CD14-positive monocyte (primary cell): ENCODE data around the gene HAPLN1. TPM values are rescaled to one million over a fixed set of nuclear protein-coding genes. Genes with fewer than 3 reads are reported as not detected.

Experiments used
- DNase-seq, 3 donors: peaks; one replicate each; pipeline ENCODE4 v3.0.0-alpha.2; 2011 to 2022
- H2AFZ ChIP-seq: 2 replicates; pipeline ENCODE4 v1.6.0; 2012; ENCODE audit warnings: mild to moderate bottlenecking, low read depth, low read length, inconsistent platforms; ENCODE audit not compliant: insufficient read depth, poor library complexity, severe bottlenecking
- H3K27ac ChIP-seq, 2 donors: 1 replicate in 1 of 2; 2 replicates in 1 of 2; pipeline ENCODE4 v1.5.1; 2012 to 2013; ENCODE audit warnings: low read length in 2 of 2, control low read depth in 1 of 2, inconsistent platforms in 1 of 2, low read depth in 1 of 2, mild to moderate bottlenecking in 1 of 2
- H3K27me3 ChIP-seq, 2 donors: one replicate each; pipeline versions ENCODE4 v1.6.0 to v1.6.1; 2011 to 2013; ENCODE audit warnings: low read length in 2 of 2; ENCODE audit not compliant: control insufficient read depth in 2 of 2, insufficient read depth in 2 of 2
- H3K36me3 ChIP-seq, 2 donors: replicated peaks in 1 of 2; 1 replicate in 1 of 2; 2 replicates in 1 of 2; pipeline versions ENCODE4 v1.5.1 to v1.6.1; 2012 to 2013; ENCODE audit warnings: low read length in 2 of 2, control low read depth in 1 of 2, inconsistent platforms in 1 of 2, mild to moderate bottlenecking in 1 of 2; ENCODE audit not compliant: insufficient read depth in 2 of 2, control insufficient read depth in 1 of 2
- H3K4me1 ChIP-seq, 2 donors: 1 replicate in 1 of 2; 2 replicates in 1 of 2; pipeline versions ENCODE4 v1.5.1 to v1.6.1; 2012 to 2013; ENCODE audit warnings: low read length in 2 of 2, control low read depth in 1 of 2, inconsistent platforms in 1 of 2, mild to moderate bottlenecking in 1 of 2, moderate library complexity in 1 of 2; ENCODE audit not compliant: insufficient read depth in 2 of 2, control insufficient read depth in 1 of 2
- H3K4me2 ChIP-seq: replicated peaks from 2 replicates; pipeline ENCODE3; 2012; ENCODE audit warnings: low read length, moderate library complexity, mild to moderate bottlenecking; ENCODE audit not compliant: poor library complexity, severe bottlenecking; ENCODE audit errors: extremely low read depth
- H3K4me3 ChIP-seq, 3 experiments: fragments of 200-600 bp in 1 of 3; sonication (generic) in 1 of 3; replicated peaks in 1 of 3; 1 replicate in 2 of 3; 2 replicates in 1 of 3; pipeline ENCODE4 v1.5.1; 2011 to 2013; ENCODE audit warnings: low read length in 3 of 3, mild to moderate bottlenecking in 3 of 3, control low read depth in 2 of 3, low read depth in 2 of 3, inconsistent platforms in 1 of 3, moderate library complexity in 1 of 3
- H3K79me2 ChIP-seq: 2 replicates; pipeline ENCODE4 v1.6.0; 2012; ENCODE audit warnings: mild to moderate bottlenecking, control low read depth, inconsistent platforms, low read length, moderate library complexity; ENCODE audit not compliant: insufficient read depth
- H3K9ac ChIP-seq: 2 replicates; pipeline ENCODE4 v1.6.0; 2017; ENCODE audit warnings: low read length, mild to moderate bottlenecking; ENCODE audit not compliant: insufficient read depth, poor library complexity, severe bottlenecking
- H3K9me3 ChIP-seq, 2 donors: replicated peaks in 1 of 2; 1 replicate in 1 of 2; 2 replicates in 1 of 2; pipeline versions ENCODE4 v1.5.1 to v1.6.1; 2012 to 2013; ENCODE audit warnings: low read length in 2 of 2, control low read depth in 1 of 2; ENCODE audit not compliant: control insufficient read depth in 1 of 2, insufficient read depth in 1 of 2
- H4K20me1 ChIP-seq: 2 replicates; pipeline ENCODE4 v1.6.0; 2012; ENCODE audit warnings: mild to moderate bottlenecking, low read length, control low read depth, moderate library complexity; ENCODE audit not compliant: insufficient read depth
- H3K27ac Mint-ChIP-seq, 7 donors: one replicate each; pipeline ENCODE4 v1.8.0; 2020; ENCODE audit warnings: mild to moderate bottlenecking in 7 of 7, mixed read lengths in 7 of 7, moderate library complexity in 6 of 7, inconsistent platforms in 2 of 7
- H3K27me3 Mint-ChIP-seq, 3 donors: one replicate each; pipeline ENCODE4 v1.8.0; 2021 to 2022; ENCODE audit warnings: low read depth in 3 of 3, mild to moderate bottlenecking in 3 of 3, mixed read lengths in 3 of 3, moderate library complexity in 3 of 3, inconsistent platforms in 1 of 3
- H3K36me3 Mint-ChIP-seq, 2 donors: one replicate each; pipeline ENCODE4 v1.8.0; 2020; ENCODE audit warnings: mixed read lengths in 2 of 2, inconsistent platforms in 1 of 2, mild to moderate bottlenecking in 1 of 2
- H3K4me1 Mint-ChIP-seq: one replicate; pipeline ENCODE4 v1.8.0; 2020; ENCODE audit warnings: mild to moderate bottlenecking, mixed read lengths
- H3K4me3 Mint-ChIP-seq, 2 donors: one replicate each; pipeline ENCODE4 v1.8.0; 2020; ENCODE audit warnings: mild to moderate bottlenecking in 2 of 2, mixed read lengths in 2 of 2, moderate library complexity in 1 of 2
- H3K9me3 Mint-ChIP-seq, 7 donors: one replicate each; pipeline ENCODE4 v1.8.0; 2020 to 2022; ENCODE audit warnings: mixed read lengths in 7 of 7, mild to moderate bottlenecking in 6 of 7, moderate library complexity in 6 of 7, inconsistent platforms in 2 of 7
- WGBS: methylation state at CpG from one replicate; pipeline ENCODE4 v1.1.5; 2013; ENCODE audit warnings: missing lambda C conversion rate; ENCODE audit not compliant: insufficient coverage; 5-methylcytosine and 5-hydroxymethylcytosine counted together
- intact Hi-C, 2 donors: fragments of 100-400 bp; cut with micrococcal nuclease; formaldehyde crosslinking; loops; one replicate each; pipeline versions ENCODE4 v1.15.0 to v1.15.1; 2023
- polyA plus RNA-seq, 3 donors: library from polyadenylated mRNA; depleted of rRNA in 1 of 3; unstranded in 2 of 3; stranded (reverse) in 1 of 3; fragments of 300-500 nt in 2 of 3; fragments of >200 nt in 1 of 3; fragmentation: Illumina TruSeq in 2 of 3; gene quantifications; 1 replicate in 2 of 3; 2 replicates in 1 of 3; pipeline ENCODE4 v1.2.3, GENCODE V29; 2012 to 2021
- TF ChIP-seq, protein P1 (sequence below): fragments of 200-600 bp; IDR thresholded peaks from one replicate; pipeline ENCODE4 v1.8.0; 2022; ENCODE audit warnings: antibody characterized with exemption, mild to moderate bottlenecking

The HAPLN1 gene
- polyA plus RNA-seq, 3 donors: not detected

DNA sequence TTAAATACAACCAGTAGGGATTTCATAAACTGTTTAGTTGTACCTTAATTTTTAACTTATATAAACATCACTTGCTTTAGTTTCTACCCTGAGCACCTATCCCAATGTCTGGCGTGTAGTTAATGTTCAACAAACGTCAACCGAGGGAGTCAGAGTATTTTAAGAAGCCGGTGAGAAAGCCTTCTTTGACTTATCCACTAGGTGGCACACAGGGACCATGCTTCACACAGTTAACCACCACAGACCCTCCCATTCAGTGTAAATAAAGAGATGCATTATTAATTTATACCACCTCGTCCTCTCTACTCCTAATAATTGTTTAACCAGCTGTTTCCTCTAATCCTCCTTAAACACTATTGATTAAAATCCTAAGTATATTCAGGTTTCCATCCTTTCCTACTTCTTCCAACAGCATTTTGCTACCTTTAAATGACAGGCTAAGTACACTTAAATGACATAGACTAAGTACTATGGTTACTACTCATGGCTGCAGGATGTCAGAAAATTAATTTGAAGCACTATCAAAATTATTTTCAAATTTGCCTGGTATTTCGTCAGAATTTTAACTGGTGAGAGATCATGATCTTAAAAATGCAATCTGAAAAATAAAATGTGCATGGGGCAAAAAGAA, 2.3 kb downstream of the HAPLN1 start:
- peaks cover 42 to 54% (median 51%) of the 10 kb centered on the region in 3 donors for H3K27me3 Mint-ChIP-seq
- H3K9ac ChIP-seq: no peak overlapping the region
- intact Hi-C loops: no loop called here
- H3K9me3 Mint-ChIP-seq: peaks cover 0 to 6% (median 2%) of the 10 kb centered on the region in 7 donors
- no peaks in the 10 kb centered on the region for H3K36me3 Mint-ChIP-seq
- DNase-seq: peak; percentile 4 to 31 (median 21)
- H3K36me3 ChIP-seq: no peaks in the 10 kb centered on the region
- H3K4me1 ChIP-seq: peaks cover 0 to 10% of the 10 kb centered on the region in 2 donors
- no peaks in the 10 kb centered on the region for H4K20me1 ChIP-seq
- H3K4me1 Mint-ChIP-seq: peaks cover 10% of the 10 kb centered on the region
- peaks cover 0 to 18% of the 10 kb centered on the region in 2 donors for H3K9me3 ChIP-seq
- no peak overlapping the region for H3K27ac ChIP-seq
- no CpG with 5 or more reads among the region's 6 CpGs for WGBS
- peak overlapping the region in 1 of 7 donors; percentile 7 for H3K27ac Mint-ChIP-seq
- H2AFZ ChIP-seq: no peak overlapping the region
- H3K4me2 ChIP-seq: no peak overlapping the region
- no peak overlapping the region for H3K4me3 ChIP-seq
- no peaks in the 10 kb centered on the region for H3K79me2 ChIP-seq
- no peak overlapping the region for H3K4me3 Mint-ChIP-seq
- TF ChIP-seq, protein P1, sequence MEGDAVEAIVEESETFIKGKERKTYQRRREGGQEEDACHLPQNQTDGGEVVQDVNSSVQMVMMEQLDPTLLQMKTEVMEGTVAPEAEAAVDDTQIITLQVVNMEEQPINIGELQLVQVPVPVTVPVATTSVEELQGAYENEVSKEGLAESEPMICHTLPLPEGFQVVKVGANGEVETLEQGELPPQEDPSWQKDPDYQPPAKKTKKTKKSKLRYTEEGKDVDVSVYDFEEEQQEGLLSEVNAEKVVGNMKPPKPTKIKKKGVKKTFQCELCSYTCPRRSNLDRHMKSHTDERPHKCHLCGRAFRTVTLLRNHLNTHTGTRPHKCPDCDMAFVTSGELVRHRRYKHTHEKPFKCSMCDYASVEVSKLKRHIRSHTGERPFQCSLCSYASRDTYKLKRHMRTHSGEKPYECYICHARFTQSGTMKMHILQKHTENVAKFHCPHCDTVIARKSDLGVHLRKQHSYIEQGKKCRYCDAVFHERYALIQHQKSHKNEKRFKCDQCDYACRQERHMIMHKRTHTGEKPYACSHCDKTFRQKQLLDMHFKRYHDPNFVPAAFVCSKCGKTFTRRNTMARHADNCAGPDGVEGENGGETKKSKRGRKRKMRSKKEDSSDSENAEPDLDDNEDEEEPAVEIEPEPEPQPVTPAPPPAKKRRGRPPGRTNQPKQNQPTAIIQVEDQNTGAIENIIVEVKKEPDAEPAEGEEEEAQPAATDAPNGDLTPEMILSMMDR: peak; percentile 82
- H3K27me3 ChIP-seq: peaks cover 46 to 58% of the 10 kb centered on the region in 2 donors

DNA sequence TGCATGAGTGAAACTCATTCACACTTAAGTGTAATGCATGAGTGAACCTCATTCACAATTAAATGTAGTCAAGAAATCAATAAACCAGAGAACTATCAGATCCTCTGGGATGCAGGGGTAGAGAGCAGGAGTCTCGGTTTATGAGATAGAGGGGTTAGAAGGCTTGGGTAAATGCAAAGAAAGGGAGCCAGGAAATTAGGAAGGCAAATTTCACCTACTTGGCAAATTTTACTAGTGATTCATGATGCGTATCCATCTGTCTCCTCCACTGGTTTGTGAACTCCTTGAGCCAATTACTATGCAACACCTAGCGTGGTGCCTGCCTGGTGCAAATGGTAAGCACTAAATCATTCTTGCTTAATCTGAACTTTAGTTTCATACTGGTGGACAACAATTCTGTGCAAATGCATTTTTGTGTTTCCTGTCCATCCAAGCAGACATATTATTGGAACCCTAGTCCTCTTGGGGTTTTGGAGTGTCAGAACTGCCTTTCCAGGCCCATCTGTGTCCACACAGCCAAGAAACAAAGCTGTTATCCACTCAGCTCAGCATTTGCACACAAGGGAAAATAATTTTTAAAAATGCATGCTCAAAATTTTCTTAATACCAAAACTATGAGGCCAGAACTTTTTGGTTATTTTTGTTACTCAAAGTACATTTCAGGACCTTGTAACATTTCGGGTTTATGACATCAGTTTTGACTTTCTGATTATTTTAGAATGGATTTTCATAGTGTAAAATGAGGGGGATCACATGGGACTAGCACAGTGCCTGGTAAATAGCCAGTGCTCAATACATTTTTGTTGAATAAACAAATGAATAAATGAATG, 5.2 kb downstream of the HAPLN1 start:
- no peak overlapping the region for H3K9ac ChIP-seq
- H2AFZ ChIP-seq: no peak overlapping the region
- H3K4me2 ChIP-seq: no peak overlapping the region
- H3K27me3 ChIP-seq: peaks cover 21 to 30% of the 10 kb centered on the region in 2 donors
- Mint-ChIP-seq H3K4me3 (no peak overlapping the region), H3K9me3 (no peaks in the 10 kb centered on the region), H3K27me3 (peaks cover 15 to 26% (median 26%) of the 10 kb centered on the region in 3 donors), H3K4me1 (no peaks in the 10 kb centered on the region), H3K36me3 (no peaks in the 10 kb centered on the region), H3K27ac (no peak overlapping the region)
- no peak overlapping the region for H3K4me3 ChIP-seq
- no peaks in the 10 kb centered on the region for H4K20me1 ChIP-seq
- H3K79me2 ChIP-seq: no peaks in the 10 kb centered on the region
- no peak for DNase-seq
- 80% methylated on average over 2 of the region's 4 CpGs for WGBS
- intact Hi-C loops: no loop called here
- no peaks in the 10 kb centered on the region for H3K4me1 ChIP-seq
- TF ChIP-seq, protein P1: no peak
- no peaks in the 10 kb centered on the region for H3K9me3 ChIP-seq
- no peaks in the 10 kb centered on the region for H3K36me3 ChIP-seq
- H3K27ac ChIP-seq: no peak overlapping the region
